GM19099 (cell line): ENCODE results near the gene ECEL1.

Experiments used
- POLR2A ChIP-seq: IDR thresholded peaks from 3 replicates; pipeline ENCODE4 v1.6.1; 2011; ENCODE audit warnings: low read depth; ENCODE audit not compliant: insufficient read length; ENCODE audit errors: extremely low read depth

Gene ECEL1

GRCh38 chr2:232447638-232448303, 39.9 kb downstream of the ECEL1 start:
- no peak for TF ChIP-seq POLR2A

GRCh38 chr2:232447091-232447620, 40.5 kb downstream of the ECEL1 start:
- TF ChIP-seq POLR2A = no peak

GRCh38 chr2:232444409-232445148, 43.1 kb downstream of the ECEL1 start:
- no peak for TF ChIP-seq POLR2A

- TF ChIP-seq POLR2A = no peak
Observed at GRCh38 chr2:232441147-232441651, 46.4 kb downstream of the ECEL1 start.

GRCh38 chr2:232439758-232440135, 47.9 kb downstream of the ECEL1 start:
- TF ChIP-seq POLR2A = no peak

GRCh38 chr2:232438951-232439757, 48.5 kb downstream of the ECEL1 start:
- TF ChIP-seq POLR2A = no peak

- no peak for TF ChIP-seq POLR2A
Observed at GRCh38 chr2:232438091-232438490, 49.5 kb downstream of the ECEL1 start.

- TF ChIP-seq POLR2A = no peak
Observed at GRCh38 chr2:232437195-232437571, 50.5 kb downstream of the ECEL1 start.

GRCh38 chr2:232436381-232437194, 51.0 kb downstream of the ECEL1 start:
- no peak for TF ChIP-seq POLR2A

GRCh38 chr2:232435805-232436204, 51.8 kb downstream of the ECEL1 start:
- TF ChIP-seq POLR2A = no peak

GRCh38 chr2:232435375-232435648, 52.3 kb downstream of the ECEL1 start:
- no peak for TF ChIP-seq POLR2A

- TF ChIP-seq POLR2A = no peak
Observed at GRCh38 chr2:232434563-232435374, 52.9 kb downstream of the ECEL1 start.

GRCh38 chr2:232434091-232434490, 53.5 kb downstream of the ECEL1 start:
- TF ChIP-seq POLR2A = no peak
